ENCODE data around the gene UMAD1. TPM values are rescaled to one million over a fixed set of nuclear protein-coding genes. Genes with fewer than 3 reads are reported as not detected.

UMAD1 gene
- total and polyA plus RNA-seq, 2 donors from 2014 or later = 18.0 to 20.3 TPM

- DNase-seq (no peak), FAIRE-seq (no peak)
- peaks cover 3 to 6% (median 5%) of the 10 kb centered on the region in 3 donors for H3K4me1 ChIP-seq (ENCODE audit: control insufficient read depth in 2 of 3, insufficient read depth in 2 of 3, low read depth in 1 of 3, low read length in 3 of 3)
- intact Hi-C loops (cut with DNase I) = no loop called here
- H3K4me3 ChIP-seq (ENCODE audit: low read length in 3 of 3) = peak overlapping the region; percentile 92 to 99 (median 96)
- H3K9ac ChIP-seq (ENCODE audit: low read length in 3 of 3) = peak overlapping the region; percentile 45 to 98 (median 78)
- TF ChIP-seq, protein P1, sequence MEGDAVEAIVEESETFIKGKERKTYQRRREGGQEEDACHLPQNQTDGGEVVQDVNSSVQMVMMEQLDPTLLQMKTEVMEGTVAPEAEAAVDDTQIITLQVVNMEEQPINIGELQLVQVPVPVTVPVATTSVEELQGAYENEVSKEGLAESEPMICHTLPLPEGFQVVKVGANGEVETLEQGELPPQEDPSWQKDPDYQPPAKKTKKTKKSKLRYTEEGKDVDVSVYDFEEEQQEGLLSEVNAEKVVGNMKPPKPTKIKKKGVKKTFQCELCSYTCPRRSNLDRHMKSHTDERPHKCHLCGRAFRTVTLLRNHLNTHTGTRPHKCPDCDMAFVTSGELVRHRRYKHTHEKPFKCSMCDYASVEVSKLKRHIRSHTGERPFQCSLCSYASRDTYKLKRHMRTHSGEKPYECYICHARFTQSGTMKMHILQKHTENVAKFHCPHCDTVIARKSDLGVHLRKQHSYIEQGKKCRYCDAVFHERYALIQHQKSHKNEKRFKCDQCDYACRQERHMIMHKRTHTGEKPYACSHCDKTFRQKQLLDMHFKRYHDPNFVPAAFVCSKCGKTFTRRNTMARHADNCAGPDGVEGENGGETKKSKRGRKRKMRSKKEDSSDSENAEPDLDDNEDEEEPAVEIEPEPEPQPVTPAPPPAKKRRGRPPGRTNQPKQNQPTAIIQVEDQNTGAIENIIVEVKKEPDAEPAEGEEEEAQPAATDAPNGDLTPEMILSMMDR (IDR thresholded peaks at IDR 0.05; ENCODE audit: borderline replicate concordance, extremely low read depth, insufficient read depth) = no peak
- H3K27ac ChIP-seq (ENCODE audit: low read depth in 2 of 2, low read length in 2 of 2) = peak overlapping the region; percentile 87
- no peaks in the 10 kb centered on the region for H3K9me3 ChIP-seq (ENCODE audit: control insufficient read depth in 2 of 3, insufficient read depth in 1 of 3, low read length in 3 of 3)
- H3K36me3 ChIP-seq (ENCODE audit: control insufficient read depth in 2 of 3, insufficient read depth in 3 of 3, low read length in 3 of 3) = peaks cover 0 to 3% (median 2%) of the 10 kb centered on the region in 3 donors
- no peaks in the 10 kb centered on the region for H3K27me3 ChIP-seq (ENCODE audit: control insufficient read depth, insufficient read depth, low read length)
These were observed 1.1 kb upstream of the UMAD1 start for GRCh38 chr7:7639421-7639820.

- Histone ChIP-seq H3K4me3 (ENCODE audit: low read length in 3 of 3) (peak overlapping the region; percentile 92 to 99 (median 96)), H3K27me3 (ENCODE audit: control insufficient read depth, insufficient read depth, low read length) (no peaks in the 10 kb centered on the region), H3K36me3 (ENCODE audit: control insufficient read depth in 2 of 3, insufficient read depth in 3 of 3, low read length in 3 of 3) (peaks cover 0 to 3% (median 2%) of the 10 kb centered on the region in 3 donors), H3K27ac (ENCODE audit: low read depth in 2 of 2, low read length in 2 of 2) (peak overlapping the region; percentile 87), H3K9me3 (ENCODE audit: control insufficient read depth in 2 of 3, insufficient read depth in 1 of 3, low read length in 3 of 3) (no peaks in the 10 kb centered on the region), H3K9ac (ENCODE audit: low read length in 3 of 3) (peak overlapping the region; percentile 45 to 98 (median 78)), H3K4me1 (ENCODE audit: control insufficient read depth in 2 of 3, insufficient read depth in 2 of 3, low read depth in 1 of 3, low read length in 3 of 3) (peaks cover 3 to 6% (median 5%) of the 10 kb centered on the region in 3 donors)
- FAIRE-seq (no peak), DNase-seq (peak in 2 of 5 donors; percentile 70 to 79)
- intact Hi-C loops (cut with DNase I) = no loop called here
- TF ChIP-seq, protein P1 (IDR thresholded peaks at IDR 0.05; ENCODE audit: borderline replicate concordance, extremely low read depth, insufficient read depth) = no peak
These were observed 718 bp upstream of the UMAD1 start for GRCh38 chr7:7639847-7640220.

- Histone ChIP-seq H3K4me3 (ENCODE audit: low read length in 3 of 3) (peak overlapping the region; percentile 92 to 99 (median 96)), H3K4me1 (ENCODE audit: control insufficient read depth in 2 of 3, insufficient read depth in 2 of 3, low read depth in 1 of 3, low read length in 3 of 3) (peaks cover 3 to 6% (median 5%) of the 10 kb centered on the region in 3 donors), H3K9ac (ENCODE audit: low read length in 3 of 3) (peak overlapping the region; percentile 74 to 96 (median 88)), H3K36me3 (ENCODE audit: control insufficient read depth in 2 of 3, insufficient read depth in 3 of 3, low read length in 3 of 3) (peaks cover 0 to 3% (median 0%) of the 10 kb centered on the region in 3 donors), H3K9me3 (ENCODE audit: control insufficient read depth in 2 of 3, insufficient read depth in 1 of 3, low read length in 3 of 3) (no peaks in the 10 kb centered on the region), H3K27me3 (ENCODE audit: control insufficient read depth, insufficient read depth, low read length) (no peaks in the 10 kb centered on the region), H3K27ac (ENCODE audit: low read depth in 2 of 2, low read length in 2 of 2) (peak overlapping the region; percentile 87 to 94)
- TF ChIP-seq, protein P1 (IDR thresholded peaks at IDR 0.05; ENCODE audit: borderline replicate concordance, extremely low read depth, insufficient read depth) = no peak
- DNase-seq (no peak), FAIRE-seq (no peak)
- intact Hi-C loops (cut with DNase I) = no loop called here
These were observed 644 bp downstream of the UMAD1 start for GRCh38 chr7:7641129-7641663.
